ENCODE measurements around the gene GNG7. TPM values are rescaled to one million over a fixed set of nuclear protein-coding genes. Genes with fewer than 3 reads are reported as not detected.
"Not testable (repeated sequence)": the region's sequence is repeated elsewhere in the genome, so short reads cannot be mapped to it uniquely, and the experiment has no call there.

The GNG7 gene
- total RNA-seq, 1 donor from 2014 or later: 5.1 TPM

DNA sequence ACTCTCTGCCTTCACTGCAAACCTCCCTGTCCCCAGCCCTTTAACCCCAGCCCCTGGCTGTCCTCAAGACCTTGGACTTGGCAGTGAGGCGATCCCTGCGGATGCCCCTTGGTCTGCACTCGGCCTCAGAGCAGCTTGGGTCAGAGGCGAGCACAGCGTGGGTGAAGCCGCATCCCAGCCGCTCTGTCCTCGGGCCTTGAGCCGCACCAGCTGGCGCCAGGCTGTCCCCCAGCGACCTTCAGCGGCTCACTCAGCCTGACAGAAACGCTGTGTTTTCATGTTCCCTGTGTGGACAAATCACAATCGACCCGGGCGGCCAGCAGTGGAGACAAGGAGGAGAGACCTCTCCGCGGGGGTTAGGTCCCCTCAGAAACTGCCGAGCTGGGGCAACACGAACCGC is 52.0 kb downstream of the GNG7 start:
- H3K4me1 Mint-ChIP-seq (ENCODE audit: unreplicated experiment): peaks cover 3% of the 10 kb centered on the region
- H3K27ac Mint-ChIP-seq (ENCODE audit: unreplicated experiment): no peak overlapping the region
- no peak overlapping the region for H3K4me3 Mint-ChIP-seq (ENCODE audit: unreplicated experiment)
- no peak for DNase-seq (ENCODE audit: extremely low spot score, unreplicated experiment)
- H3K9me3 Mint-ChIP-seq (ENCODE audit: unreplicated experiment): no peaks in the 10 kb centered on the region
- no peaks in the 10 kb centered on the region for H3K36me3 Mint-ChIP-seq (ENCODE audit: unreplicated experiment)
- peaks cover 2% of the 10 kb centered on the region for H3K27me3 Mint-ChIP-seq (ENCODE audit: unreplicated experiment)
- no peak for TF ChIP-seq CTCF (IDR thresholded peaks at IDR 0.05)

- Mint-ChIP-seq H3K36me3 (ENCODE audit: unreplicated experiment) (no peaks in the 10 kb centered on the region), H3K4me1 (ENCODE audit: unreplicated experiment) (peaks cover 2% of the 10 kb centered on the region), H3K9me3 (ENCODE audit: unreplicated experiment) (no peaks in the 10 kb centered on the region), H3K27me3 (ENCODE audit: unreplicated experiment) (peaks cover 6% of the 10 kb centered on the region), H3K27ac (ENCODE audit: unreplicated experiment) (no peak overlapping the region), H3K4me3 (ENCODE audit: unreplicated experiment) (no peak overlapping the region)
- peak; percentile 88 for TF ChIP-seq CTCF (IDR thresholded peaks at IDR 0.05)
- DNase-seq (ENCODE audit: extremely low spot score, unreplicated experiment): peak; percentile 92
Observed at GRCh38 chr19:2648528-2648937, 54.0 kb downstream of the GNG7 start.

DNA sequence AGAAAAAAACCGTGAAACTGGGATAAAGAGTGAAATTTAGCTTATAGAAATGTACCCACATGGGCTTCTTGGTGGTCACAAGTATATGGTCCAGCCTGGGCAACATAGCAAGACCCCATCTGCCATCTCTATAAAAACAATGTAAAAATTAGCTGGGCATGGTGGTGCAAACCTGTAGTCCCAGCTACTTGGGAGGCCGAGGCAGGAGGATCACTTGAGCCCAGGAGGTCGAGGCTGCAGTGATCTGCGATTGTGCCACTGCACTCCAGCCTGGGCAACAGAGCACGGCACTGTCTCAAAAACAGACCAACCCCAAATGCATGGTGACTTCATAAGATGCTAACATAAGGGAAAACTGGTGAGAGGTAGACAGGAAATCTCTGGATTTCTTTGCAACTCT is 54.4 kb downstream of the GNG7 start:
- H3K9me3 Mint-ChIP-seq (ENCODE audit: unreplicated experiment): no peaks in the 10 kb centered on the region
- H3K4me1 Mint-ChIP-seq (ENCODE audit: unreplicated experiment): no peaks in the 10 kb centered on the region
- no peak overlapping the region for H3K27ac Mint-ChIP-seq (ENCODE audit: unreplicated experiment)
- no peak overlapping the region for H3K4me3 Mint-ChIP-seq (ENCODE audit: unreplicated experiment)
- H3K27me3 Mint-ChIP-seq (ENCODE audit: unreplicated experiment): peaks cover 6% of the 10 kb centered on the region
- TF ChIP-seq CTCF (IDR thresholded peaks at IDR 0.05): no peak
- DNase-seq (ENCODE audit: extremely low spot score, unreplicated experiment): no peak
- no peaks in the 10 kb centered on the region for H3K36me3 Mint-ChIP-seq (ENCODE audit: unreplicated experiment)

DNA sequence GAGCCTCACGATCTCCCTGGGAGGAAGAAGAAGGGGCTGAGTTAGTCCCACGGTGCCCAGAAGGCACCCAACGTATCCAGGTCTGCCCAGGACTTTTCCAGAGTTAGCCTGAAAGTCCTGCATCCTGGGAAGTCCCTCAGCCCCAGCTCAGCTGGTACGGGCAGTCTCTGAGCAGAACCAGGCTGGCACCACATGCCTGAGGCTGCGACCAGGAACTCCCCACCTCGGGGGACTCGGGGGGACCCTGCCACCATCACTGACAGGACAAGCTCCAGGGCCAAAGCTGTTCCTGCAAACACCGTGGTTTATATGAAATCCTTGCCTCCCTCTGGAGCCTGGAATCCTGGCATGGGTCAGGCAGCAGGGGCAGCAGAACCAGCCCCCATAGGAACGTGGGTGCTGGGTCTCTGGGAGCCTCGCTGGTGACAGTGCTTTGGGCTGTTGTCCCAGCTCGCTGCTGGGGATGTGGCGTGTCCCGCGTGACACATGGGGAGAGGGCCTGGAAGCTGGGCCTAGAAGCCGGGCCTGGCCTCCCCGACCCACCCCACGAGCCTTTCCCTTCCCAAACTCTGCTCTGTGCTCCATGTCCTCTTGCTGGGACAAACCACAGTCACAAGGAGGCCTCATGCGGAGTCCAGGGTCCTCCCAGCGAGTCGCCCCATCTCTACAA is 55.5 kb downstream of the GNG7 start:
- H3K27ac Mint-ChIP-seq (ENCODE audit: unreplicated experiment): no peak overlapping the region
- TF ChIP-seq CTCF (IDR thresholded peaks at IDR 0.05): no peak
- H3K4me3 Mint-ChIP-seq (ENCODE audit: unreplicated experiment): no peak overlapping the region
- no peaks in the 10 kb centered on the region for H3K4me1 Mint-ChIP-seq (ENCODE audit: unreplicated experiment)
- peaks cover 6% of the 10 kb centered on the region for H3K27me3 Mint-ChIP-seq (ENCODE audit: unreplicated experiment)
- H3K9me3 Mint-ChIP-seq (ENCODE audit: unreplicated experiment): no peaks in the 10 kb centered on the region
- H3K36me3 Mint-ChIP-seq (ENCODE audit: unreplicated experiment): no peaks in the 10 kb centered on the region
- DNase-seq (ENCODE audit: extremely low spot score, unreplicated experiment): no peak

GRCh38 chr19:2645826-2646225 is 56.7 kb downstream of the GNG7 start:
- Mint-ChIP-seq H3K4me1 (ENCODE audit: unreplicated experiment) (no peaks in the 10 kb centered on the region), H3K27me3 (ENCODE audit: unreplicated experiment) (peaks cover 6% of the 10 kb centered on the region), H3K4me3 (ENCODE audit: unreplicated experiment) (no peak overlapping the region), H3K9me3 (ENCODE audit: unreplicated experiment) (no peaks in the 10 kb centered on the region), H3K36me3 (ENCODE audit: unreplicated experiment) (no peaks in the 10 kb centered on the region), H3K27ac (ENCODE audit: unreplicated experiment) (no peak overlapping the region)
- DNase-seq (ENCODE audit: extremely low spot score, unreplicated experiment): no peak
- no peak for TF ChIP-seq CTCF (IDR thresholded peaks at IDR 0.05)

GRCh38 chr19:2643123-2643737 is 59.3 kb downstream of the GNG7 start:
- H3K4me3 Mint-ChIP-seq (ENCODE audit: unreplicated experiment); H3K27ac Mint-ChIP-seq (ENCODE audit: unreplicated experiment); H3K4me1 Mint-ChIP-seq (ENCODE audit: unreplicated experiment); H3K36me3 Mint-ChIP-seq (ENCODE audit: unreplicated experiment); H3K9me3 Mint-ChIP-seq (ENCODE audit: unreplicated experiment); DNase-seq (ENCODE audit: extremely low spot score, unreplicated experiment); H3K27me3 Mint-ChIP-seq (ENCODE audit: unreplicated experiment): not testable (repeated sequence)
